ENCODE data around the gene GTSF1L. TPM values are rescaled to one million over a fixed set of nuclear protein-coding genes. Genes with fewer than 3 reads are reported as not detected.

Gene GTSF1L
- total RNA-seq, 1 donor from 2014 or later, result not detected

- no peak for TF ChIP-seq EZH2 (IDR thresholded peaks at IDR 0.05)
- TF ChIP-seq EZH2phosphoT487 (IDR thresholded peaks at IDR 0.05), result no peak
- no peak for TF ChIP-seq CTCF (IDR thresholded peaks at IDR 0.05)
- Histone ChIP-seq H3K4me1 (no peaks in the 10 kb centered on the region), H3K4me2 (no peak overlapping the region), H2AFZ (replicated peaks) (no peak overlapping the region), H3K27ac (no peak overlapping the region), H3K4me3 (no peak overlapping the region), H3K9ac (no peak overlapping the region), H3K27me3 (no peaks in the 10 kb centered on the region), H3K9me3 (ENCODE audit: low read depth) (no peaks in the 10 kb centered on the region), H4K20me1 (ENCODE audit: low read depth) (no peaks in the 10 kb centered on the region), H3K79me2 (ENCODE audit: low read depth) (no peaks in the 10 kb centered on the region), H3F3A (ENCODE audit: low read depth) (no peaks in the 10 kb centered on the region), H3K36me3 (no peaks in the 10 kb centered on the region)
- Mint-ChIP-seq H3K4me1 (no peaks in the 10 kb centered on the region), H3K27ac (no peak overlapping the region), H3K9me3 (peaks cover 6% of the 10 kb centered on the region), H3K27me3 (ENCODE audit: insufficient read depth, low read depth) (peaks cover 6% of the 10 kb centered on the region), H3K4me3 (no peak overlapping the region), H3K36me3 (no peaks in the 10 kb centered on the region)
- DNase-seq (ENCODE audit: low spot score), result no peak
These were observed 29.0 kb upstream of the GTSF1L start for GRCh38 chr20:43755851-43756250.

- H2AFZ ChIP-seq (replicated peaks), result no peak overlapping the region
- DNase-seq (ENCODE audit: low spot score), result no peak
- no peaks in the 10 kb centered on the region for H3K36me3 ChIP-seq
- H3K9me3 ChIP-seq (ENCODE audit: low read depth), result no peaks in the 10 kb centered on the region
- H3K27ac Mint-ChIP-seq, result no peak overlapping the region
- no peaks in the 10 kb centered on the region for H3K4me1 ChIP-seq
- H3K4me3 Mint-ChIP-seq, result no peak overlapping the region
- peaks cover 6% of the 10 kb centered on the region for H3K9me3 Mint-ChIP-seq
- no peak overlapping the region for H3K4me3 ChIP-seq
- no peak overlapping the region for H3K27ac ChIP-seq
- TF ChIP-seq EZH2phosphoT487 (IDR thresholded peaks at IDR 0.05), result no peak
- TF ChIP-seq EZH2 (IDR thresholded peaks at IDR 0.05), result no peak
- TF ChIP-seq CTCF (IDR thresholded peaks at IDR 0.05), result no peak
- H3K9ac ChIP-seq, result no peak overlapping the region
- H3K27me3 Mint-ChIP-seq (ENCODE audit: insufficient read depth, low read depth), result peaks cover 7% of the 10 kb centered on the region
- H3F3A ChIP-seq (ENCODE audit: low read depth), result no peaks in the 10 kb centered on the region
- no peaks in the 10 kb centered on the region for H3K79me2 ChIP-seq (ENCODE audit: low read depth)
- H3K36me3 Mint-ChIP-seq, result no peaks in the 10 kb centered on the region
- H3K4me2 ChIP-seq, result no peak overlapping the region
- no peaks in the 10 kb centered on the region for H3K4me1 Mint-ChIP-seq
- no peaks in the 10 kb centered on the region for H3K27me3 ChIP-seq
- H4K20me1 ChIP-seq (ENCODE audit: low read depth), result no peaks in the 10 kb centered on the region
These were observed 28.6 kb upstream of the GTSF1L start for GRCh38 chr20:43755390-43755789.

GRCh38 chr20:43752561-43753301 is 25.9 kb upstream of the GTSF1L start:
- no peak for DNase-seq (ENCODE audit: low spot score)
- Histone ChIP-seq H3K27ac (no peak overlapping the region), H3K9ac (no peak overlapping the region), H3K4me3 (no peak overlapping the region), H3K4me1 (no peaks in the 10 kb centered on the region), H3K4me2 (no peak overlapping the region), H3K36me3 (no peaks in the 10 kb centered on the region), H3K9me3 (ENCODE audit: low read depth) (no peaks in the 10 kb centered on the region), H3F3A (ENCODE audit: low read depth) (no peaks in the 10 kb centered on the region), H3K79me2 (ENCODE audit: low read depth) (no peaks in the 10 kb centered on the region), H4K20me1 (ENCODE audit: low read depth) (no peaks in the 10 kb centered on the region), H3K27me3 (no peaks in the 10 kb centered on the region), H2AFZ (replicated peaks) (no peak overlapping the region)
- H3K9me3 Mint-ChIP-seq, result peaks cover 6% of the 10 kb centered on the region
- H3K36me3 Mint-ChIP-seq, result no peaks in the 10 kb centered on the region
- H3K27ac Mint-ChIP-seq, result no peak overlapping the region
- H3K4me1 Mint-ChIP-seq, result peaks cover 5% of the 10 kb centered on the region
- no peak overlapping the region for H3K4me3 Mint-ChIP-seq
- TF ChIP-seq EZH2phosphoT487 (IDR thresholded peaks at IDR 0.05) (no peak), EZH2 (IDR thresholded peaks at IDR 0.05) (no peak), CTCF (IDR thresholded peaks at IDR 0.05) (no peak)
- H3K27me3 Mint-ChIP-seq (ENCODE audit: insufficient read depth, low read depth), result peaks cover 10% of the 10 kb centered on the region

Measured in neural progenitor cell (in vitro differentiated cells).